HEK293 (cell line): ENCODE measurements around the gene BLOC1S3.
A peak's percentile ranks its signal among the peaks of the same experiment; 100 is the strongest.

Source experiments
- CTCF ChIA-PET: fragments of 350-600 bp; formaldehyde crosslinking; extraction: SDS; loops from one replicate; lab custom pipeline; 2021; ENCODE audit warnings: antibody characterized with exemption; lab: Yijun Ruan, JAX
- POLR2A ChIA-PET: fragments of 300-600 bp; formaldehyde crosslinking; extraction: SDS; loops from one replicate; lab custom pipeline; 2020; ENCODE audit warnings: antibody characterized with exemption, inconsistent platforms; lab: Yijun Ruan, JAX
- H3K27ac ChIP-seq: fragments of 200-500 bp; sonication (Bioruptor generic); 2 replicates; pipeline ENCODE4 v1.5.1; 2014; ENCODE audit warnings: low read depth, low read length, control low read depth, inconsistent platforms; ENCODE audit errors: extremely low read depth
- H3K36me3 ChIP-seq, 2 experiments: fragments of 200-500 bp in 1 of 2; sonication (Bioruptor generic) in 1 of 2; 1 replicate in 1 of 2; 2 replicates in 1 of 2; pipeline ENCODE4 v1.5.1; 2014 to 2017; ENCODE audit warnings: inconsistent platforms in 2 of 2, low read length in 2 of 2; ENCODE audit not compliant: control insufficient read depth in 2 of 2, insufficient read depth in 1 of 2
- H3K4me1 ChIP-seq: fragments of 200-500 bp; sonication (Bioruptor generic); 2 replicates; pipeline ENCODE4 v1.5.1; 2014; ENCODE audit warnings: mild to moderate bottlenecking, low read length, inconsistent platforms; ENCODE audit not compliant: control insufficient read depth, insufficient read depth
- H3K4me3 ChIP-seq: 2 replicates; pipeline ENCODE4 v1.5.1; 2011; ENCODE audit warnings: low read depth, mild to moderate bottlenecking, control low read depth, low read length, moderate library complexity
- H3K9me3 ChIP-seq: fragments of 200-500 bp; sonication (Bioruptor generic); 2 replicates; pipeline ENCODE4 v1.5.1; 2014; ENCODE audit warnings: low read depth, low read length, inconsistent platforms; ENCODE audit not compliant: control insufficient read depth, insufficient read depth
- CTCF ChIP-seq: fragments of 450-650 bp; formaldehyde crosslinking; IDR thresholded peaks from 2 replicates; pipeline ENCODE4 v1.5.1; 2016; ENCODE audit warnings: missing biosample characterization, missing genetic modification characterization
- KLF17 ChIP-seq: fragments of 450-650 bp; formaldehyde crosslinking; IDR thresholded peaks from 2 replicates; pipeline ENCODE4 v1.5.1; 2016; ENCODE audit warnings: missing biosample characterization, missing genetic modification characterization
- TRIM28 ChIP-seq: IDR thresholded peaks from 2 replicates; pipeline ENCODE4 v1.6.1; 2011; ENCODE audit warnings: low read length, control low read depth, borderline replicate concordance
- ZBTB11 ChIP-seq: fragments of 450-650 bp; formaldehyde crosslinking; conservative IDR thresholded peaks from 2 replicates; pipeline ENCODE4 v1.5.1; 2016; ENCODE audit warnings: low read depth, missing biosample characterization, missing genetic modification characterization
- ZBTB17 ChIP-seq: fragments of 450-650 bp; formaldehyde crosslinking; IDR thresholded peaks from 2 replicates; pipeline ENCODE4 v1.5.1; 2016; ENCODE audit warnings: missing biosample characterization, missing genetic modification characterization
- ZNF133 ChIP-seq: fragments of 450-650 bp; formaldehyde crosslinking; IDR thresholded peaks from 2 replicates; pipeline ENCODE4 v1.5.1; 2016; ENCODE audit warnings: missing biosample characterization, missing genetic modification characterization
- ZNF19 ChIP-seq: fragments of 450-650 bp; formaldehyde crosslinking; IDR thresholded peaks from 2 replicates; pipeline ENCODE4; 2016; ENCODE audit warnings: missing biosample characterization, missing genetic modification characterization, low read depth
- ZNF202 ChIP-seq: fragments of 450-650 bp; formaldehyde crosslinking; IDR thresholded peaks from 2 replicates; pipeline ENCODE4 v1.5.1; 2016; ENCODE audit warnings: missing biosample characterization, missing genetic modification characterization, borderline replicate concordance
- ZNF23 ChIP-seq: fragments of 450-650 bp; formaldehyde crosslinking; IDR thresholded peaks from 2 replicates; pipeline ENCODE4 v1.5.1; 2016; ENCODE audit warnings: missing biosample characterization, missing genetic modification characterization, borderline replicate concordance
- ZNF266 ChIP-seq: fragments of 450-650 bp; formaldehyde crosslinking; IDR thresholded peaks from 2 replicates; pipeline ENCODE4 v1.5.1; 2016; ENCODE audit warnings: missing biosample characterization, missing genetic modification characterization, low read depth
- ZNF302 ChIP-seq: fragments of 450-650 bp; formaldehyde crosslinking; IDR thresholded peaks from 2 replicates; pipeline ENCODE4 v1.5.1; 2016; ENCODE audit warnings: missing biosample characterization, missing genetic modification characterization, low read depth
- ZNF692 ChIP-seq: fragments of 450-650 bp; formaldehyde crosslinking; IDR thresholded peaks from 2 replicates; pipeline ENCODE4 v1.5.1; 2016; ENCODE audit warnings: missing biosample characterization, missing genetic modification characterization
- ZSCAN30 ChIP-seq: fragments of 450-650 bp; IDR thresholded peaks from 2 replicates; pipeline ENCODE4 v1.5.1; 2018; ENCODE audit warnings: missing biosample characterization, mild to moderate bottlenecking, missing genetic modification characterization, moderate library complexity
- TF ChIP-seq, protein P1 (sequence below): fragments of 450-650 bp; formaldehyde crosslinking; IDR thresholded peaks from 2 replicates; pipeline ENCODE4 v1.5.1; 2016; ENCODE audit warnings: missing biosample characterization, missing genetic modification characterization
- TF ChIP-seq, protein P2 (sequence below): fragments of 450-650 bp; formaldehyde crosslinking; IDR thresholded peaks from 2 replicates; pipeline ENCODE4 v1.5.1; 2016; ENCODE audit warnings: missing biosample characterization, missing genetic modification characterization
- TF ChIP-seq, protein P3 (sequence below): fragments of 450-650 bp; formaldehyde crosslinking; IDR thresholded peaks from 2 replicates; pipeline ENCODE4 v1.5.1; 2016; ENCODE audit warnings: missing biosample characterization, missing genetic modification characterization

BLOC1S3 gene

GRCh38 chr19:45166723-45167252 lies 11.8 kb upstream of the BLOC1S3 start (continued):
- TF ChIP-seq, protein P1, sequence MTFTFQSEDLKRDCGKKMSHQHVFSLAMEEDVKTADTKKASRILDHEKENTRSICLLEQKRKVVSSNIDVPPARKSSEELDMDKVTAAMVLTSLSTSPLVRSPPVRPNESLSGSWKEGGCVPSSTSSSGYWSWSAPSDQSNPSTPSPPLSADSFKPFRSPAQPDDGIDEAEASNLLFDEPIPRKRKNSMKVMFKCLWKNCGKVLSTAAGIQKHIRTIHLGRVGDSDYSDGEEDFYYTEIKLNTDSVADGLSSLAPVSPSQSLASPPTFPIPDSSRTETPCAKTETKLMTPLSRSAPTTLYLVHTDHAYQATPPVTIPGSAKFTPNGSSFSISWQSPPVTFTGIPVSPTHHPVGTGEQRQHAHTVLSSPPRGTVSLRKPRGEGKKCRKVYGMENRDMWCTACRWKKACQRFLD (tag by site-specific recombination): no peak
- TF ChIP-seq ZNF23 (no peak), ZNF692 (tag by site-specific recombination) (0 out of 2 replicates have a peak, but pooled peaks have one; percentile 35)

- H3K9me3 ChIP-seq: no peaks in the 10 kb centered on the region
- H3K36me3 ChIP-seq: no peaks in the 10 kb centered on the region
- TF ChIP-seq KLF17 (tag by site-specific recombination) (peak; percentile 24; the same call in 1 of the 2 replicates), ZNF266 (tag by site-specific recombination) (no peak), ZNF202 (no peak), CTCF (tag by site-specific recombination) (0 out of 2 replicates have a peak, but pooled peaks have one; percentile 19), ZNF302 (no peak), ZSCAN30 (no peak), ZNF133 (tag by site-specific recombination) (no peak)
- ChIA-PET CTCF (interaction anchor here (0.6 kb wide), 1 partner anchor 9 kb away, joined by 3 read pairs; no protein-coding TSS in a partner anchor), POLR2A (interaction anchor here (1.0 to 2.3 kb wide), 2 partner anchors 10 to 130 kb away, joined by 3 to 5 read pairs; partner anchors contain the start of genes BLOC1S3, CLASRP and TRAPPC6A)
- no peak overlapping the region for H3K27ac ChIP-seq
- no peak overlapping the region for H3K4me3 ChIP-seq
- H3K4me1 ChIP-seq: no peaks in the 10 kb centered on the region; the same call in 1 of the 2 replicates
Measured at GRCh38 chr19:45168767-45169351, 9.7 kb upstream of the BLOC1S3 start.

- H3K27ac ChIP-seq: no peak overlapping the region
- no peaks in the 10 kb centered on the region for H3K9me3 ChIP-seq
- no peak overlapping the region for H3K4me3 ChIP-seq
- no peaks in the 10 kb centered on the region for H3K36me3 ChIP-seq
- no peaks in the 10 kb centered on the region; the same call in 1 of the 2 replicates for H3K4me1 ChIP-seq
- CTCF ChIA-PET: interaction anchor here (0.5 to 0.6 kb wide), 3 partner anchors 10 to 130 kb away, joined by 3 to 5 read pairs (median 3); no protein-coding TSS in a partner anchor
- POLR2A ChIA-PET: no interaction called here
- TF ChIP-seq ZBTB17 (tag by site-specific recombination) (no peak), TRIM28 (no peak), ZNF19 (tag by site-specific recombination) (no peak), ZNF23 (no peak), ZBTB11 (tag by site-specific recombination) (no peak)
- TF ChIP-seq, protein P2, sequence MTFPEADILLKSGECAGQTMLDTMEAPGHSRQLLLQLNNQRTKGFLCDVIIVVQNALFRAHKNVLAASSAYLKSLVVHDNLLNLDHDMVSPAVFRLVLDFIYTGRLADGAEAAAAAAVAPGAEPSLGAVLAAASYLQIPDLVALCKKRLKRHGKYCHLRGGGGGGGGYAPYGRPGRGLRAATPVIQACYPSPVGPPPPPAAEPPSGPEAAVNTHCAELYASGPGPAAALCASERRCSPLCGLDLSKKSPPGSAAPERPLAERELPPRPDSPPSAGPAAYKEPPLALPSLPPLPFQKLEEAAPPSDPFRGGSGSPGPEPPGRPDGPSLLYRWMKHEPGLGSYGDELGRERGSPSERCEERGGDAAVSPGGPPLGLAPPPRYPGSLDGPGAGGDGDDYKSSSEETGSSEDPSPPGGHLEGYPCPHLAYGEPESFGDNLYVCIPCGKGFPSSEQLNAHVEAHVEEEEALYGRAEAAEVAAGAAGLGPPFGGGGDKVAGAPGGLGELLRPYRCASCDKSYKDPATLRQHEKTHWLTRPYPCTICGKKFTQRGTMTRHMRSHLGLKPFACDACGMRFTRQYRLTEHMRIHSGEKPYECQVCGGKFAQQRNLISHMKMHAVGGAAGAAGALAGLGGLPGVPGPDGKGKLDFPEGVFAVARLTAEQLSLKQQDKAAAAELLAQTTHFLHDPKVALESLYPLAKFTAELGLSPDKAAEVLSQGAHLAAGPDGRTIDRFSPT (tag by site-specific recombination): no peak
- TF ChIP-seq, protein P3, sequence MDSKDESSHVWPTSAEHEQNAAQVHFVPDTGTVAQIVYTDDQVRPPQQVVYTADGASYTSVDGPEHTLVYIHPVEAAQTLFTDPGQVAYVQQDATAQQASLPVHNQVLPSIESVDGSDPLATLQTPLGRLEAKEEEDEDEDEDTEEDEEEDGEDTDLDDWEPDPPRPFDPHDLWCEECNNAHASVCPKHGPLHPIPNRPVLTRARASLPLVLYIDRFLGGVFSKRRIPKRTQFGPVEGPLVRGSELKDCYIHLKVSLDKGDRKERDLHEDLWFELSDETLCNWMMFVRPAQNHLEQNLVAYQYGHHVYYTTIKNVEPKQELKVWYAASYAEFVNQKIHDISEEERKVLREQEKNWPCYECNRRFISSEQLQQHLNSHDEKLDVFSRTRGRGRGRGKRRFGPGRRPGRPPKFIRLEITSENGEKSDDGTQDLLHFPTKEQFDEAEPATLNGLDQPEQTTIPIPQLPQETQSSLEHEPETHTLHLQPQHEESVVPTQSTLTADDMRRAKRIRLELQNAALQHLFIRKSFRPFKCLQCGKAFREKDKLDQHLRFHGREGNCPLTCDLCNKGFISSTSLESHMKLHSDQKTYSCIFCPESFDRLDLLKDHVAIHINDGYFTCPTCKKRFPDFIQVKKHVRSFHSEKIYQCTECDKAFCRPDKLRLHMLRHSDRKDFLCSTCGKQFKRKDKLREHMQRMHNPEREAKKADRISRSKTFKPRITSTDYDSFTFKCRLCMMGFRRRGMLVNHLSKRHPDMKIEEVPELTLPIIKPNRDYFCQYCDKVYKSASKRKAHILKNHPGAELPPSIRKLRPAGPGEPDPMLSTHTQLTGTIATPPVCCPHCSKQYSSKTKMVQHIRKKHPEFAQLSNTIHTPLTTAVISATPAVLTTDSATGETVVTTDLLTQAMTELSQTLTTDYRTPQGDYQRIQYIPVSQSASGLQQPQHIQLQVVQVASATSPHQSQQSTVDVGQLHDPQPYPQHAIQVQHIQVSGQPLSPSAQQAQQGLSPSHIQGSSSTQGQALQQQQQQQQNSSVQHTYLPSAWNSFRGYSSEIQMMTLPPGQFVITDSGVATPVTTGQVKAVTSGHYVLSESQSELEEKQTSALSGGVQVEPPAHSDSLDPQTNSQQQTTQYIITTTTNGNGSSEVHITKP: no peak
Measured at GRCh38 chr19:45169602-45170001, 9.0 kb upstream of the BLOC1S3 start.
